ENCODE results near the gene MCAM. TPM values are rescaled to one million over a fixed set of nuclear protein-coding genes. Genes with fewer than 3 reads are reported as not detected.

Gene MCAM
- total RNA-seq, 1 experiment from 2014 or later, result 124 TPM

GRCh38 chr11:119309411-119309810, 7.5 kb downstream of the MCAM start:
- peaks cover 44% of the 10 kb centered on the region for H3K36me3 ChIP-seq (ENCODE audit: low read depth, low read length)
- no peaks in the 10 kb centered on the region for H3K4me1 ChIP-seq (ENCODE audit: insufficient read depth, low read length)
- POLR2A ChIA-PET (ENCODE audit: unreplicated experiment), result no interaction called here
- CTCF ChIA-PET, result no interaction called here
- no peak overlapping the region for H3K4me3 ChIP-seq (ENCODE audit: low read length)
- H3K9me3 ChIP-seq (ENCODE audit: low read length), result no peaks in the 10 kb centered on the region
- intact Hi-C loops (cut with micrococcal nuclease), result no loop called here
- H2AFZ ChIP-seq (ENCODE audit: low read length), result no peak overlapping the region
- H3K9me2 ChIP-seq (replicated peaks; ENCODE audit: low read length), result no peaks in the 10 kb centered on the region
- TF ChIP-seq EZH2 (IDR thresholded peaks at IDR 0.05; ENCODE audit: low read length, unreplicated experiment), result no peak
- TF ChIP-seq, protein P1, sequence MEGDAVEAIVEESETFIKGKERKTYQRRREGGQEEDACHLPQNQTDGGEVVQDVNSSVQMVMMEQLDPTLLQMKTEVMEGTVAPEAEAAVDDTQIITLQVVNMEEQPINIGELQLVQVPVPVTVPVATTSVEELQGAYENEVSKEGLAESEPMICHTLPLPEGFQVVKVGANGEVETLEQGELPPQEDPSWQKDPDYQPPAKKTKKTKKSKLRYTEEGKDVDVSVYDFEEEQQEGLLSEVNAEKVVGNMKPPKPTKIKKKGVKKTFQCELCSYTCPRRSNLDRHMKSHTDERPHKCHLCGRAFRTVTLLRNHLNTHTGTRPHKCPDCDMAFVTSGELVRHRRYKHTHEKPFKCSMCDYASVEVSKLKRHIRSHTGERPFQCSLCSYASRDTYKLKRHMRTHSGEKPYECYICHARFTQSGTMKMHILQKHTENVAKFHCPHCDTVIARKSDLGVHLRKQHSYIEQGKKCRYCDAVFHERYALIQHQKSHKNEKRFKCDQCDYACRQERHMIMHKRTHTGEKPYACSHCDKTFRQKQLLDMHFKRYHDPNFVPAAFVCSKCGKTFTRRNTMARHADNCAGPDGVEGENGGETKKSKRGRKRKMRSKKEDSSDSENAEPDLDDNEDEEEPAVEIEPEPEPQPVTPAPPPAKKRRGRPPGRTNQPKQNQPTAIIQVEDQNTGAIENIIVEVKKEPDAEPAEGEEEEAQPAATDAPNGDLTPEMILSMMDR (conservative IDR thresholded peaks at IDR 0.05; ENCODE audit: low read depth, low read length), result no peak
- no peak for TF ChIP-seq EZH2phosphoT487 (IDR thresholded peaks at IDR 0.05; ENCODE audit: borderline replicate concordance, low read length)
- no peaks in the 10 kb centered on the region for H3F3A ChIP-seq (ENCODE audit: low read length, unreplicated experiment)
- no peaks in the 10 kb centered on the region for H4K20me1 ChIP-seq (ENCODE audit: low read length)
- no peak overlapping the region for H3K4me2 ChIP-seq (ENCODE audit: low read length)
- H3K9ac ChIP-seq (ENCODE audit: low read length), result no peak overlapping the region
- no peak for DNase-seq
- H3K27ac ChIP-seq (ENCODE audit: low read length), result no peak overlapping the region
- ATAC-seq, result no peak
- H3K27me3 ChIP-seq (ENCODE audit: low read length), result no peaks in the 10 kb centered on the region
- BruUV-seq (replicated peaks), result no TSS peak
- peaks cover 4% of the 10 kb centered on the region for H3K79me2 ChIP-seq (ENCODE audit: low read length)

GRCh38 chr11:119307974-119308373, 9.0 kb downstream of the MCAM start:
- Histone ChIP-seq H3K9ac (ENCODE audit: low read length) (no peak overlapping the region), H3F3A (ENCODE audit: low read length, unreplicated experiment) (no peaks in the 10 kb centered on the region), H3K4me3 (ENCODE audit: low read length) (no peak overlapping the region), H3K79me2 (ENCODE audit: low read length) (no peaks in the 10 kb centered on the region), H3K9me2 (replicated peaks; ENCODE audit: low read length) (no peaks in the 10 kb centered on the region), H3K4me1 (ENCODE audit: insufficient read depth, low read length) (no peaks in the 10 kb centered on the region), H3K27me3 (ENCODE audit: low read length) (no peaks in the 10 kb centered on the region), H3K36me3 (ENCODE audit: low read depth, low read length) (peaks cover 47% of the 10 kb centered on the region; the same call in 1 of the 2 replicates), H4K20me1 (ENCODE audit: low read length) (no peaks in the 10 kb centered on the region), H3K27ac (ENCODE audit: low read length) (no peak overlapping the region), H2AFZ (ENCODE audit: low read length) (no peak overlapping the region), H3K4me2 (ENCODE audit: low read length) (no peak overlapping the region), H3K9me3 (ENCODE audit: low read length) (no peaks in the 10 kb centered on the region)
- TF ChIP-seq EZH2phosphoT487 (IDR thresholded peaks at IDR 0.05; ENCODE audit: borderline replicate concordance, low read length), result no peak
- TF ChIP-seq EZH2 (IDR thresholded peaks at IDR 0.05; ENCODE audit: low read length, unreplicated experiment), result no peak
- TF ChIP-seq, protein P1 (conservative IDR thresholded peaks at IDR 0.05; ENCODE audit: low read depth, low read length), result no peak
- CTCF ChIA-PET, result interaction anchor here (0.5 to 0.7 kb wide), 5 partner anchors 10 to 313 kb away, joined by 3 to 12 read pairs (median 5); no protein-coding TSS in a partner anchor
- intact Hi-C loops (cut with micrococcal nuclease), result no loop called here
- POLR2A ChIA-PET (ENCODE audit: unreplicated experiment), result no interaction called here
- ATAC-seq, result no peak
- DNase-seq, result no peak
- BruUV-seq (replicated peaks), result no TSS peak

DNA sequence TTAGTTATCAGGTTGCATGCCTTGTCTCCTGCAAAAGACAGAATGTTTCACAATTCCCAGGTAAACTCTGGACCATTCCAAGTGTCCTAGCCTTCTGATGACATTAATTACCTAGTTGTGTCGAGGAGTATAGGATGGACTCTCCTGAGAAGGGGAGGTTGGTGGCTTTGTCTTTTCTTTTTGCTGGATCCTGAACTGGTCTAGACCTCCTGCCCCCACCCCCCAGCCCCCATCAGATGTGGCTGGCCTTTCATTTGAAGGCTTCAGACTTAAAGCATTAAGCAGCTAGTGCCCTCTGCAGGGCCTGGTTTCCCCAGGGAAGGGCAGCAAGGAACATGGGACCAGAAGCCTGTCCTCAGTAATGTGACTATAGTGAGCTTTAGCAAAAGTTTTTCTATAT, 9.7 kb downstream of the MCAM start:
- ATAC-seq, result peak; percentile 49
- POLR2A ChIA-PET (ENCODE audit: unreplicated experiment), result interaction anchor here (0.6 kb wide), 1 partner anchor 222 kb away, joined by 3 read pairs; no protein-coding TSS in a partner anchor
- peaks cover 47% of the 10 kb centered on the region; the same call in 1 of the 2 replicates for H3K36me3 ChIP-seq (ENCODE audit: low read depth, low read length)

More for the DNA sequence above, 9.7 kb downstream of the MCAM start:
- no peaks in the 10 kb centered on the region for H3K9me3 ChIP-seq (ENCODE audit: low read length)
- CTCF ChIA-PET, result interaction anchor here (0.5 to 0.7 kb wide), 5 partner anchors 11 to 314 kb away, joined by 3 to 12 read pairs (median 5); no protein-coding TSS in a partner anchor
- no peak overlapping the region for H3K4me3 ChIP-seq (ENCODE audit: low read length)
- no peak overlapping the region for H3K4me2 ChIP-seq (ENCODE audit: low read length)
- intact Hi-C loops (cut with micrococcal nuclease), result no loop called here
- no peak overlapping the region for H2AFZ ChIP-seq (ENCODE audit: low read length)
- H4K20me1 ChIP-seq (ENCODE audit: low read length), result no peaks in the 10 kb centered on the region
- H3K9ac ChIP-seq (ENCODE audit: low read length), result no peak overlapping the region
- H3K27ac ChIP-seq (ENCODE audit: low read length), result no peak overlapping the region
- no TSS peak for BruUV-seq (replicated peaks)
- no peak for DNase-seq
- H3K27me3 ChIP-seq (ENCODE audit: low read length), result no peaks in the 10 kb centered on the region
- H3K4me1 ChIP-seq (ENCODE audit: insufficient read depth, low read length), result no peaks in the 10 kb centered on the region
- no peaks in the 10 kb centered on the region for H3K9me2 ChIP-seq (replicated peaks; ENCODE audit: low read length)
- H3F3A ChIP-seq (ENCODE audit: low read length, unreplicated experiment), result no peaks in the 10 kb centered on the region
- TF ChIP-seq EZH2 (IDR thresholded peaks at IDR 0.05; ENCODE audit: low read length, unreplicated experiment) (no peak), EZH2phosphoT487 (IDR thresholded peaks at IDR 0.05; ENCODE audit: borderline replicate concordance, low read length) (no peak)
- TF ChIP-seq, protein P1 (conservative IDR thresholded peaks at IDR 0.05; ENCODE audit: low read depth, low read length), result peak; percentile 46; the same call in 1 of the 2 replicates
- H3K79me2 ChIP-seq (ENCODE audit: low read length), result no peaks in the 10 kb centered on the region
